IPS-18c (cell line): Measurements from ENCODE around the gene ZNF284.
"Not testable (repeated sequence)": the region's sequence is repeated elsewhere in the genome, so short reads cannot be mapped to it uniquely, and the experiment has no call there.

ENCODE experiments used
- H3K4me3 ChIP-seq: 2 replicates; pipeline ENCODE4 v1.7.0; 2013; ENCODE audit warnings: low read depth, mild to moderate bottlenecking, low read length, moderate library complexity; ENCODE audit not compliant: insufficient read depth
- H3K9me3 ChIP-seq: one replicate; pipeline ENCODE4 v1.6.1; 2013; ENCODE audit warnings: mild to moderate bottlenecking, low read length, moderate library complexity; ENCODE audit not compliant: control insufficient read depth, insufficient read depth

ZNF284 gene

GRCh38 chr19:44092108-44092507, 20.1 kb downstream of the ZNF284 start:
- no peaks in the 10 kb centered on the region for H3K9me3 ChIP-seq
- H3K4me3 ChIP-seq, result no peak overlapping the region

- peak within 1 kb of the TSS; percentile 86 for H3K4me3 ChIP-seq
- no peaks in the 10 kb centered on the region for H3K9me3 ChIP-seq
Measured at GRCh38 chr19:44093931-44094765, 22.2 kb downstream of the ZNF284 start, which contains the start of gene ZNF224. Gene ZNF224, plus strand, starts transcription at chr19:44094361. Its CDS starts 3,513 bp downstream, at chr19:44097874.

- Histone ChIP-seq H3K4me3 (no peak overlapping the region), H3K9me3 (peaks cover 12% of the 10 kb centered on the region)
Measured at GRCh38 chr19:44107751-44108150, 35.8 kb downstream of the ZNF284 start.

- Histone ChIP-seq H3K4me3 (no peak overlapping the region), H3K9me3 (peaks cover 12% of the 10 kb centered on the region)
Measured at GRCh38 chr19:44109458-44109857, 37.5 kb downstream of the ZNF284 start.

- Histone ChIP-seq H3K4me3 (peak overlapping the region; percentile 64), H3K9me3 (peaks cover 3% of the 10 kb centered on the region)
Measured at GRCh38 chr19:44111910-44112463, 40.0 kb downstream of the ZNF284 start.

GRCh38 chr19:44112802-44113137, 40.8 kb downstream of the ZNF284 start:
- H3K9me3 ChIP-seq, result no peaks in the 10 kb centered on the region

GRCh38 chr19:44113138-44113783, 41.3 kb downstream of the ZNF284 start, which contains the start of gene ZNF225:
Gene ZNF225, plus strand, starts transcription at chr19:44113399. Its CDS starts 2,429 bp downstream, at chr19:44115828.
- Histone ChIP-seq H3K4me3 (peak within 1 kb of the TSS; percentile 64), H3K9me3 (no peaks in the 10 kb centered on the region)

More at GRCh38 chr19:44112802-44113137, 40.8 kb downstream of the ZNF284 start:
- H3K4me3 ChIP-seq, result peak overlapping the region; percentile 64

- Histone ChIP-seq H3K4me3 (peak overlapping the region; percentile 64), H3K9me3 (no peaks in the 10 kb centered on the region)
Measured at GRCh38 chr19:44113784-44114390, 41.9 kb downstream of the ZNF284 start.

- H3K9me3 ChIP-seq, H3K4me3 ChIP-seq: not testable (repeated sequence)
Measured at GRCh38 chr19:44121162-44121561, 49.2 kb downstream of the ZNF284 start.

- no peak overlapping the region; the same call in 1 of the 2 replicates for H3K4me3 ChIP-seq
Measured at GRCh38 chr19:44131955-44132354, 60.0 kb downstream of the ZNF284 start.

More at GRCh38 chr19:44131955-44132354, 60.0 kb downstream of the ZNF284 start:
- H3K9me3 ChIP-seq, result peaks cover 10% of the 10 kb centered on the region
